GM21723 (cell line): ENCODE data around the gene ABHD16B.
"Not testable (repeated sequence)": the region's sequence is repeated elsewhere in the genome, so short reads cannot be mapped to it uniquely, and the experiment has no call there.

Source experiments
- ATAC-seq: cut with Tn5 transposase; IDR thresholded peaks from one replicate; pipeline ENCODE4 v1.9.1; 2021; ENCODE audit warnings: mild to moderate bottlenecking, moderate library complexity; ENCODE audit not compliant: unreplicated experiment

Gene ABHD16B

DNA sequence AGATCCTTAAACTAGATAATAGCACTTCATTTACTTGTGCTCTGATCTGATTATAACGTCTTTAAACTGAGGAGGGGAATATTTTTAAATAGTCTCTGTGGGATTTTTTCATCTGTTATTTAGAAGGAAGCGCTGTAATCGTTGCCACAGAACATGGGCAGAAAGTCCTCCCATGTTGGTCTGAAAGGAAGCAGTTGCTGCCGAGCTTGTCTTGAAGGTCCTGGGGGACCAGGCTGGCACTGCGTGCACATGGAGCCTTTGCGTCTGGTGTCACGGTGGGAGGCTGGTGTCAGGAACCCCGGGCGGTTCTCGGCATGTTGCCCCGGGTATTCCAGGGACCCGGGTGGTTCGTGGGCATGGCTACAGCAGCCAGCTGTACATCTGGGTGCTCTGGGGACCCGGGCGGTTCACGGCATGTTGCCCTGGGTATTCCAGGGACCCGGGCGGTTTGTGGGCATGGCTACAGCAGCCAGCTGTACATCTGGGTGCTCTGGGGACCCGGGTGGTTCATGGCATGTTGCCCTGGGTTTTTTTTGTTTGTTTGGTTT lies 15.3 kb downstream of the ABHD16B start:
- no peak for ATAC-seq

DNA sequence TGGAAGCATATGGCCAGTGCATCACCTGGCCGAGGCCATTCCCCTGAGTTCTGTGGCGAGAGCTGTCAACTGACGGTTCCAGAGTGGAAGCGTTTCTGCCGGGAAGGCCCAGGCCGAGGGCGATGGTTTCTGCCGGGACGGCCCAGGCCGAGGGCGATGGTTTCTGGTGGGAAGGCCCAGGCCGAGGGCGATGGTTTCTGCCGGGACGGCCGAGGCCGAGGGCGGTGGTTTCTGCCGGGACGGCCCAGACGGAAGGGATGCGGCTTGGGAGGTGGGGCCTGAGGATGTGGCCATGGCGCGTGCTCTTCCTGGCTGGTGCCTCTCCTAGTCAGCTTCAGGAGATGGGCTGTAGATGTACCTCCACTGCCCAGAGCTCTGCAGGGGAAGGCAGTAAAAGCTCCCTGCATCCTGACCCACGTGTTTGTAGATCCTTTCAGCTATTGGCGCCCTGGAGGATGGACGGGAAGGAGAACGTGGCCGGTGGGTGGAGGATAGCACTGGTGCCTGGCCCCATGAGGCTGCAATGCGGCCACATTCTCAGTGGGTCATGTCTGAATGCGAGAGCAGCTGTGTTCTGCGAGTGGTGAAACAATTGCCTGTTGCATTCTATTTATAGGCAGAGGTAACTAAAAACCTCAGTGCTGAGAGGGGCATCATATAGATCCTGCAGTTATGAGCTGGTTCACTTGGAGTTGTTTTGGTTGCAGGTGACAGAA lies 16.6 kb downstream of the ABHD16B start:
- no peak for ATAC-seq

GRCh38 chr20:63878899-63879663 lies 17.8 kb downstream of the ABHD16B start:
- ATAC-seq, result no peak

DNA sequence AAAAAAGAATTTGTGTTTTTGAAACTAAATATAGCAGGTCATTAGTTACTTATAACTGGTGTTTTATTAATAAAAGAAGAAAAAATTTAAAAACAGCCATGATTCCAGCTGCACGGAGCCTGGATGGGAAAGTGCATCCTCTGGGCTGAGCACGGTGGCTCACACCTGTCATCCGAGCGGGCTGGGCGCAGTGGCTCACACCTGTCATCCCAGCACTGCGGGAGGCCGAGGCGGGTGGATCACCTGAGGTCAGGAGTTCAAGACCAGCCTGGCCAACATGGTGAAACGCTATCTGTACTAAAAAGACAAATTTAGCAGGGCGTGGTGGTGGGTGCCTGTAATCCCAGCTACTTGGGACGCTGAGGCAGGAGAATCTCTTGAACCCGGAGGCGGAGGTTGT lies 19.6 kb downstream of the ABHD16B start:
- ATAC-seq, result not testable (repeated sequence)

GRCh38 chr20:63881451-63882226 lies 20.3 kb downstream of the ABHD16B start:
- no peak for ATAC-seq

DNA sequence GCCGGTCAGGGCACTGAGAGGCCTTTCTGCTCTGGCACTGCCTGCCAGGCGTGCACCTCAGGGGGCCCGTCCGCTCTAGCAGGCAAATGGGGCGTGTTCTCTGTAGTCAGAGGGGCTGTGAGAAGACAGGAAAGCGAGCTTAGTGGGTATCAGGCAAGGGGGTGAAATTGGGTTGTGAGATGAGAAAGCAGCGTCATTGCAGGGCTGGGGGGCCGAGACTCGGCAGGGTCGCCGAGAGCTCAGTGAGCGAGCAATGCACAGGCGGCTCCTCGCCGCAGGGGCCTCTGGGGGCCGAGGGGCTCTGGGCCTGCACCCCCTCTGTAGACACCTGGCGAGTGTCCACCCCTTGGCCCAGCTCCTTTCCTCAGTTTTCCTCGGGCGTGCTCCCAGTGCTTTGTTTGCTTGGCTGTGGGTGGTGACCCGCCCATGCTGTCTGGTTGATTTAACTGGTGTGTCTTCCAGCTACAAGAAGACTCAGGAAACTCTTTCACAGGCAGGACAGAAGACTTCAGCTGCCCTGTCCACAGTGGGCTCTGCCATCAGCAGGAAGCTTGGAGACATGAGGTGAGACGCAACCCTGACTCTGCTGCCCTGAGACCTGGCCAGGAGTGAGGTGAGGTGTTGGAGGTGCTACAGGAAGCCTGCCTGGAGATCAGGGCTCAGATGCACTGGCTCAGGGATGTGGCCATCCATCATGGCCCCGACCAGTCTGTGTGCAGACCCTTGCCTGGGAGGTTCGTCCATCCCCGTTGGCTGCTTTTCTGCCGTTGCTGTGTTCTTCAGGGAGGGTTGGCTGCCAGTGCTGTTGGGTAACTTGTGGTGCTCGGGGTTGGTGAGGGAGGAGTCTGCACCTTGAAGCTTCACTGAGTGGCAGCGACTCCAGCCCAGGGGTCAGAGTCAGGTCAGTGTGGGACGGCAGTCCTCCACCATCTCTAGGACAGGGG lies 21.2 kb downstream of the ABHD16B start:
- ATAC-seq, result no peak

DNA sequence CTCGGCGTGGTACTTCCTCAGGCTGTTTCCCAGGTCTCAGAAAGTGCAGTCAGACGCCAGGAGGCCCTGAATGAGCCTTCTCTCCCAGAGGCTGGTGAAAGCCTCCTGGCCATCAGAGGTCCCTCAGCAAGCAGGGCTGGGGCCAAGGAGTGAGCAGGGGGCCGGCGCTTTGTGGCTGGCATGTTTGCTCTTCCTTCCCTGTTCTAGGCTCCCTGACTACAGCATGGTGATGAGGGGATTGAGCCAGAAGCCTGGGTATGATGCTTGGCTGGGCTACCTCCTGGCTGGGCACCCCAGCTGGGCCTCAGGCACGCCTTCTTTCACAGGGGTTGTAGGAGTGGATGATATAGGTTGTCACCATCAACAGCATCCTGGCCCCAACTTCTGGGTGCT lies 21.9 kb downstream of the ABHD16B start:
- ATAC-seq, result no peak

DNA sequence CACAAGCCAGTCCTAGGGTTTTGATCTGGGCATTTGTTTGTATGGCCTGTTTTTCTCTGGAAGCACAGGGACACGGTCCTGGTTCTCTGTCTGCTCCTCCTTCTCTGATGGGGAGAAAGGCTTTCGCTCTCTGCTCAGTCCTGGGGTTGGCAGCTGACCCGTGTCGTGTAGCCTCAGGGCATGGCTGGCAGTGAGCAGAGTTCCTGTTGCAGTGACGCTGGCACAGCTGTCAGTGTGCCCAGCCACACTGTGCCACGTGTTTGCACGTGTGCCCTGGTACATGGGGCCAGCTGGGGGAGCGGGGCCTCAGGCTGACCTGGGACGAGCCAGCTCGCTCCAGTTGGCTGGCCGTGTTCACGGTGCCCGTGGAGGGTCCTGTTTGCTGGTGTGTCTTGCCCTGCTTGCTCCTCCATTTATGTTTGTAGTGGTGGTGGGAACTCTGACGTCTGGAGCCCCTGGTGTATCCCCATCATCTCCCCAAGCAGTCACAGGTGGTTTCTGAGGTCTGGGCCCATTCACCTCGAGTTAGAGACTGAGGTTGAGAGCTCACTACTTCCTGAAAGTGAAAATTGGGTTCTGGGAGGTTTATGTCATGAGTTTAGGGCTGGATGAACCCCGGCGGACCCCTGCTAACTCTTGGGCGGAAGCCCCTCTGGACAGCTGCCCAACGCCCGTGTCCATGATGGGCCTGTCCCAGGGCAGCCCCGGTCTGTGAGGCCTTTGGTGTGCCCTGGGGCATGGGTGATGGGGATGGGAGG lies 23.4 kb downstream of the ABHD16B start:
- ATAC-seq, result no peak

- ATAC-seq, result no peak
These were observed 24.2 kb downstream of the ABHD16B start for GRCh38 chr20:63885264-63886053.

DNA sequence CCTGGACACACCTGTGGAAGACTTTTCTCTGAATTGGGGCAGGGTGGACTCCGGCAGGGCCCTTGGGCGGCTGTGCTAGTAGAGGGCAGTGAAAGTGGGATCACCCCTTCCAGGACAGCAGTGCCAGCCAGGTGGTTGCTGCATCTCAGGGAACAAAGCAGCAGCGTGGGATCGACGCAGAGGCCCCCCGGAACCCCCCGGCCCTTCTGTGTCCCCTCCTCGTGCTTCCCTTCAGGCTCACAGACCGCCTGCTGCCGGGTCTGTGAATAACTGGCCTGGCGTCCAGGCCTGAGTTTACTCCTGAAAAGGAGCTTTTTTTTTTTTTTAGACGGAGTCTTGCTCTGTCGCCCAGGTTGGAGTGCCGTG lies 24.7 kb downstream of the ABHD16B start:
- ATAC-seq, result no peak

DNA sequence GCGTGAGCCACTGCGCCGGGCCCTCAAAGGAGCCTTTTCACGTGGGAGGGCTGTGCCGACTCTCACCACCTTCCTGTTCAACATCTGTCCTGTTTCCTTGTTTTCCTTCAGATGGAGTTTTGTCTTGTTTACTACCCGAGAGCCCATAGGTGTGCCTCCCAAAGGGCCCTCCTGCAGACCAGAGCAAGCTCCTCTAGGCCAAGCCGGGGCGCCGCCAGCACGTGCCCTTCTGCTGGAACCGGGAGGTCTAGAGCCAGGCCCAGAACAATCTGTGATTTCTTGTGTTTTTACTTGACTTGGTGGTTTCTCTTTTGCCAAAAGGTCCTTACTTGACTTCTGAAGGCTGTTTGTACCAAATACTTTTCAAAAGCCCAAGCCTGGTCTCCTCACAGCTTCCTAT lies 25.6 kb downstream of the ABHD16B start:
- ATAC-seq, result no peak

DNA sequence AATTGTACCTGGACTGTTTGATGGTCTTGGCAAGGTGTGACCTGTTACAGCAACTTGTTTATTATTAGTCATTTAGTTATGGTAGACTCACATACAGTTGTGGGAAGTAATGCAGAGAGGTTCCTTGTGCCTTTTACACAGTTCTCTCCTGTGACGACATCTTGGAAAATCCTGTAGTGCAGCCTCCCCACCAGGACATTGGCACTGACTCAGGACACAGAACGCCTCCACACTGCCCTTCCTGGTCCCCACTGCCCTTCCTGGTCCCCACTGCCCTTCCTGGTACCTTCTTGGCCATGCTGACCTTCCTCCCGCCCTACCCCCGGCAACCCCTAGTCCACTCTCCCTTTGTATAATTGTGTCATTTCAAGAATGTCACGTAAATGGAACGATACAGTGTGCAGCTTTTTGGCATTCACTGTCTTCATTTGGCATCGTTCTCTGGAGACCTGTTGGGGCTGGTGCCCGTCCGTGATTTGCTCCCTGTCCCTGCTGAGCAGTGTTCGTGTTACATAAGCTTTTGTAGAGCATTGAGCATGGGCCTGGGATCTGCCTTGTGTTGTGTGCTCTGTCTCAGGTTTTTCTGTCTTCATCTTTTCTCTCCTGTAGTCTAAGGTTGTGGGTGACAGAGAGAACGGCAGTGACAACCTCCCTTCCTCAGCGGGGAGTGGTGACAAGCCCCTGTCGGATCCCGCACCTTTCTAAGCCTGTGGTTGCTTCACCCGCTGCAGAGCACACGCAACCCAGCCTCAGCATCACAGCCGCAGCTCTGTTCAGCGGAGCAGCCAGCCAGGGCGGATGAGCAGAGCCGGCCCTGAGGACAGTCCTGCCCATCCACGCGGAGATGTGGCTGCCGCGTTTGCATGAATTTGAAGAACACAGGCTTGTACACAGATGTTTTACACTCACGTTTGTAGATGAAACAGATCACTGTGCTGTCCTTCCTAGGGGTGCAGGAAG lies 28.2 kb downstream of the ABHD16B start:
- no peak for ATAC-seq

- no peak for ATAC-seq
These were observed 28.9 kb downstream of the ABHD16B start for GRCh38 chr20:63890201-63890576.

DNA sequence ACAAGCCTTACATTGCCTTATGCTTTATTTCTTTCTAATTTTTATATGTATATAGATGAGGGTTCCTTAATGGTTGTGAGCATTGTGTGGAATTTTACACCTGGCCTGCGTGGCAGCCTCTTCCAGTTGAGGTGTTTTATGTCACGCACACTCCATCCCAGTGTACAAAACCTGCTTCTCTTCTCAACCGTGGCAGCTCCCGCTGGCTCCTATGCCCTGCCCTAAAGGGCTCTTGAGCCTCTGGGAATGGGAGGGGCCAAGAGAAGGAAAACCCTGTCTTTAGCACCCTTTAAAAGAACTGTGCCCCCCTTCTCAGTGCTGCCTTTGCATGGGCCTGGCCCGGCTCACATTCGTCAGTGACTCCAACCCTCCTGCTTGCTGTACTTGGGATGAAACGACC lies 29.3 kb downstream of the ABHD16B start:
- no peak for ATAC-seq

- no peak for ATAC-seq
These were observed 30.0 kb downstream of the ABHD16B start for GRCh38 chr20:63891061-63892002.

DNA sequence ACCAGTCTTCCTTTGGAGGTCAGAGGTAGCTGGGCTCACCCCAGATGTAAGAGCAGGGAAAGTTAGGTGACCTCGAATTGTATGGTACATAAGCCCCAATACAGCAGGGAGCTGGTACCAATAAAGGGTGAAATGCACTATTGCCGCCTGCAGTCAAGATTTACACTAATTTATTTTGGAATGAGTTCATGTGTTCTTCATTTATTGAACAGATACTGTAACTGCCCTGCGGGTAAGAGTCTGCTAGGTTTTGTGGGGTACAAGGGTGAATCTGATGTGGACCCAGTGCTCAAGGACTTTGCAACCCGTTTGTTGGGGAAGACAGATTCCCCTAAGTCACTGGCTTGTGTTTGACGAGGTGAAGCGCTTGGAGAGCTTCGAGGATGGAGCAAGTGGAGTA lies 31.1 kb downstream of the ABHD16B start:
- no peak for ATAC-seq

- ATAC-seq, result no peak
These were observed 32.7 kb downstream of the ABHD16B start for GRCh38 chr20:63893999-63894357.
